HG03439 (cell line): ENCODE results near the gene EEFSEC.

Experiments
- ATAC-seq: cut with Tn5 transposase; IDR thresholded peaks from one replicate; pipeline ENCODE4 v1.9.1; 2021; ENCODE audit warnings: mild to moderate bottlenecking, moderate library complexity; ENCODE audit not compliant: unreplicated experiment

Gene EEFSEC

GRCh38 chr3:128383316-128384235 is 230.3 kb downstream of the EEFSEC start:
- no peak for ATAC-seq

- ATAC-seq, result no peak
Observed at GRCh38 chr3:128385080-128385832, 232.0 kb downstream of the EEFSEC start.

- ATAC-seq, result no peak
Observed at GRCh38 chr3:128388932-128389331, 235.7 kb downstream of the EEFSEC start.

- no peak for ATAC-seq
Observed at GRCh38 chr3:128390867-128391266, 237.6 kb downstream of the EEFSEC start.

GRCh38 chr3:128392021-128392420 is 238.7 kb downstream of the EEFSEC start:
- ATAC-seq, result no peak

- ATAC-seq, result no peak
Observed at GRCh38 chr3:128392818-128393544, 239.7 kb downstream of the EEFSEC start.

GRCh38 chr3:128394033-128394432 is 240.8 kb downstream of the EEFSEC start:
- no peak for ATAC-seq

- ATAC-seq, result no peak
Observed at GRCh38 chr3:128395046-128395445, 241.8 kb downstream of the EEFSEC start.

GRCh38 chr3:128395500-128396162 is 242.3 kb downstream of the EEFSEC start:
- no peak for ATAC-seq

GRCh38 chr3:128397484-128397883 is 244.2 kb downstream of the EEFSEC start:
- ATAC-seq, result no peak

GRCh38 chr3:128398586-128398985 is 245.3 kb downstream of the EEFSEC start:
- no peak for ATAC-seq

- ATAC-seq, result no peak
Observed at GRCh38 chr3:128399221-128399915, 246.1 kb downstream of the EEFSEC start.

GRCh38 chr3:128400671-128401070 is 247.4 kb downstream of the EEFSEC start:
- no peak for ATAC-seq

GRCh38 chr3:128402319-128402718 is 249.0 kb downstream of the EEFSEC start:
- no peak for ATAC-seq

GRCh38 chr3:128402998-128403397 is 249.7 kb downstream of the EEFSEC start:
- no peak for ATAC-seq

- no peak for ATAC-seq
Observed at GRCh38 chr3:128404276-128405068, 251.2 kb downstream of the EEFSEC start.

GRCh38 chr3:128405554-128406277 is 252.4 kb downstream of the EEFSEC start:
- no peak for ATAC-seq

GRCh38 chr3:128407247-128407646 is 254.0 kb downstream of the EEFSEC start:
- no peak for ATAC-seq
